Stimulated activated CD4-positive, alpha-beta T cell treated with anti-CD3 and anti-CD28 coated beads, Interleukin-15, amount 100 ng/mL, for 1 hour (primary cell): ENCODE measurements around the gene HIPK2.

Source experiments
- DNase-seq, 2 donors: peaks; one replicate each; pipeline ENCODE4 v3.0.0-alpha.2; 2020; ENCODE audit warnings: low read depth in 1 of 2, low spot score in 1 of 2

The HIPK2 gene

DNA sequence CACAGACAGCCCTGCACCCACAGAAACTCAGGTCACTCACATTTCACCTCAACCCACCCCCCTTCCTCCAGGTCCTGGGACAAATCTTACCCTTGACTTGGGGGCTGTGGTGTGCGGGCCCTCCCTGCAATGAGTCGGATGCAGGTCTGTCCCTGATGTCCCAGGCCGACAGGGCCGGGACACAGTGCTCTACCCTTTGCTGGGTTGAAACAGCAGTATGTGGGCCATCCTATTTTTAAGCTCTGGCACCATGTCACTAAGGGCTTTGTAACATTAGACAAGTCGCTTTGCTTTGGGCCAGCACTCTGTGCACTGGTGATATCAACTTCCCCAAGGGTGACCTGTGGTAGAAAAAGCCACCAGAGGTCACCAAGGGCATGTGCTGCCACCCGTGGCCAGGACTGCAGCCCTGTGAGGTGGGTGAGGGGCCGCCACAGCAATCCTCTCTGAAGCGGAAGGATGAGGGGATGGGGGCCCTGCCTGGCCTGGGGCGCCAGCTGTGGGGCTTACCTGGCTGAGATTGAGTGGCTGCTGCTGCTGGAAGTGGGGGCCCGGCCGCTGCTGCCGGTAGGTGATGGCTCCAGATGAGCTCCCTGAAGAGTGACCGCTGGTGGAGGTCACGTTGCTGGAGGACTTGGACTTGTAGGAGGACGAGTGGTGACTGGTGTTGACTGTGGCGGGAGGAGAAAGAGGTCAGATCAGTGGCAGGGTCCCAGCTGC lies 203.0 kb downstream of the HIPK2 start:
- no peak for DNase-seq

DNA sequence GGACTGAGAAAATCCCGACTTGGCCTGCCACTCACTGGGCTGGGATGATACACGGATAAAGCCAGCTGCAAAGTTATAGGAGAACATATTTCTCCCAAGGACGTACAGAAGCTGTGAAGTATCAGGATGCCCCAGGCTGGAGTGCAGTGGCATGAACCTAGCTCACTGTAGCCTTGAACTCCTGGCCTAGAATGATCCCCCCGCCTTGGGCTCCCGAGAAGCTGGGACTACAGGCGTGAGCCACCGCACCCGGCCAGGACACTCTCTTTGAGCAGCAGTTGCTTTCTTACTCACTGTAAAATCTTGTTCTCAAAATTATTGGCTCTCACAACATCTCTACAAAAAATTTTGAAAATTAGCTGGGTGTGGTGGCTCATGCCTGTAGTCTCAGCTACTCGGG lies 203.9 kb downstream of the HIPK2 start:
- no peak for DNase-seq

DNA sequence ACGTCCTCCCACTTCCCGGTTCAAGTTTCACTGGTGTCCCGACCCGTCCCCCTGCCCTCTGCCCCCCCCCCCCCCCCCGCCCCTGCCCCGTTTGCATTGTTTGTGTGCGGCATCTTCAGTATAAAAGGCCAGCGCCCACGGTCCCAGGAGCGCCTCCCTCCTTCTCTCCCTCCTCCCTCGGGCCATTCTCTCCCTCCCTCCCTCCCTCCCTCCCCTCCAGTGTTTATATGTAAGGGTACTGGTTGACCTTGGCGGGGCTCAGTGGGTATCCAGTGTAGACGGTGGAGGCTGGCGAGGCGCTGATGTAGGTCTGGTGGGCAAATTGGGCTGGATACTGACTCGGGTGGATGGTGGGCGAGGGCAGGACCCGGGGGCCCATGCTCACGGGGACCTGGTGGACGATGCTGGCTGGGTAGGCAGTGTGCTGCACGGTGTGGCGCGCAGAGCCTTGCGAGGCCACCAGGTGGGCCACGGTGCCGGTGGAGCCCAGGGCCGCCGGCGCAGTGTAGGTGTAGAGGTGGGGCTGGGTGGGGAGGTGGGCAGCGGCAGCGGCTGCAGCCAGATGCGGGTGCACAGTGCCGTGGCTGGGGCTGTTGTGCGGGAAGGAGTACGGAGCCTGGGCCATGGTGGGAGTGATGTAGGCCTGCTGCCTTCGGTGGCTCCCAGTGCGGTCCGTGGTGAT lies 205.0 kb downstream of the HIPK2 start:
- no peak for DNase-seq

DNA sequence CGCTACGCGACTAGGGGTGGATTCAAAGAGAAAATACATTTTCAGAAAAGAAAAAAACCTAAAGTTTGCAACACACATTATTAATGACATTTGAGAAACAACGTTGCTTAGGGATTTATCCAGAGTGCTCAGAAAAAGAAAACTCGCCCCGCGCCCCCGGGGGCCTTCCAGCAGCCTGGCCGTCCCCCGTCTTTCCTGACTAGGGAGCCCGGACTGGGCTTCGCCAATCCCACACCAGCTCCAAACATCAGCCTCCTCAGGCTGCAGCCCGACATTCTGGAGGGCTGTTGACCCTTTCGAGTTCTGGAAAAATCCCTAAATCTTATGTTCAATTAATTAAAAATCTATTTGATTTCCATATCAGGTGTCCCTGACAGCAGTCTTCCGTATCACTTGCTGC lies 205.7 kb downstream of the HIPK2 start:
- DNase-seq: no peak

DNA sequence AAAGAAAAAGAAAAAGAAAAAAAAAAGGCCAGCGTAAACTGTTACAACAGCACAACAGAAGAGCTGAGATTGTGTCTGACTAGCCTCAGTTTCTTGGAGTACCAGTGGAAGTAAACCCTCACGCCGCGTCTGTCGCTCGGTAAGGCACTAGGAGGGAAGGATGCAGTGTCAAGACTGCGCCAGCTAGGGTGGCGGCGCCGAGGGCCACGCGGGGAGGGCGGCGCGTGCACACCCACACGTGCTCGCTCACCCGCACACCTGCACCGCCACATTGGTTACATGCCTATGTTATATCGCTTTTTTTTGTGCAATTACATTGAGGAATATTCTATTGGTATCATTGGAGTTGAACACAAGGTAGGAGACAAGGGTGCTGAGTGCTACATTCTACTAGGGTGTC lies 206.1 kb downstream of the HIPK2 start:
- DNase-seq: no peak

DNA sequence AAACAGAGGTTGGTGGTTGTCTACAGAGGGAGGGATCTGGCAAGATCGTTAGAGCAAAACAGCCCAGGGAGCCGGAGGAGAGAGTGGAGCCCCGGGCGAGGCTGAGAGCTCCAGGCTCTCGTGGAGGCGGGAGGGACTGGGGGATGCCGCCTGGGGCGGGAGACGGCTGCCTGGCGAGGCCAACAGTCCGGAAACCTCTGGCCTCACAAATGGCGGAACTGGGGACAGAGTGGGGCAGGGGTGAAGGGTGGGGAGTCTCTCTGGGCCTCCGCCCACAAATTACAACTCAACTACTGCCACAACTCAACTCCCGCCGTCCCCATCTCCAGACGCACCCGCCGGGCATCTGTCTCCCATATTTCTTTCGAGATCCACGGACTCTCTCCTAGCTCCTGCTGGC lies 206.6 kb downstream of the HIPK2 start:
- no peak for DNase-seq

DNA sequence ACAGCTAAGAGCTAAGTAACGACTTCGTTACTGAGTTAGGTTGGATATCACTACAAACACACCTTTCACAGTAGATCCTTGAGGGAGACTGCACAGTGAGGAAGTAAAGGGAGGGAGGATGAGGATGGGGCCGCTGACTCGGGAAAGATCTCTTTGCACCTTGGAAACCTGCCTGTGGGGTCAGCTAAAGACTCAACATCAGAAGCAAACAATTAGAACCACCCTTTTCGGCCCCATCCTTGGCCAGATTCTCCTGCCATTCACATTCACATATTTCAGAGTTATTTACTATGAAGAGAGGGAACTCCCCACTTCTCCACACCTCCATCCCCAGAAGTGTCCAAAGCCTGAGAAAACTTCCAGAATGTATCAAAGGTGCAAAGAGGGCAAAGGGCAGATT lies 207.2 kb downstream of the HIPK2 start:
- DNase-seq: no peak

DNA sequence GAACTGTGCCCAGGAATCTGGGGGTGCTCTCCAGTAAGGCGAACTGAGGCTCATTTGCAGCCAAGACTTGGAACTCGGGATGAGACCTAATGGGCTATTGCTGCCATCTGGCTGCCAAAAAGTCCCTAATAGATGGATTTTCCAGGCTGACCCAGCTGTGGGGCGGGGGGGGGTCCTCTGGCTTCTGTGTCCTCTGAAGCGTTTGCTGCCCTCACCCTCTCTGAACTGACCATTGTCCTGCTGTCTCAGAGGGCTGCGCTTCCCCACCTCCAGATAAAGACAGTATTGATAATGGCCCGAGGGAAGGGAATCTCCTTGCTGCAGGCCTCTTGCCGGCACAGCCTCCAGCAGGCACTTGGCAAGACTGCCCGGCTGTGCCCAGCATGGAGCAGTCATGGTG lies 207.7 kb downstream of the HIPK2 start:
- no peak for DNase-seq

DNA sequence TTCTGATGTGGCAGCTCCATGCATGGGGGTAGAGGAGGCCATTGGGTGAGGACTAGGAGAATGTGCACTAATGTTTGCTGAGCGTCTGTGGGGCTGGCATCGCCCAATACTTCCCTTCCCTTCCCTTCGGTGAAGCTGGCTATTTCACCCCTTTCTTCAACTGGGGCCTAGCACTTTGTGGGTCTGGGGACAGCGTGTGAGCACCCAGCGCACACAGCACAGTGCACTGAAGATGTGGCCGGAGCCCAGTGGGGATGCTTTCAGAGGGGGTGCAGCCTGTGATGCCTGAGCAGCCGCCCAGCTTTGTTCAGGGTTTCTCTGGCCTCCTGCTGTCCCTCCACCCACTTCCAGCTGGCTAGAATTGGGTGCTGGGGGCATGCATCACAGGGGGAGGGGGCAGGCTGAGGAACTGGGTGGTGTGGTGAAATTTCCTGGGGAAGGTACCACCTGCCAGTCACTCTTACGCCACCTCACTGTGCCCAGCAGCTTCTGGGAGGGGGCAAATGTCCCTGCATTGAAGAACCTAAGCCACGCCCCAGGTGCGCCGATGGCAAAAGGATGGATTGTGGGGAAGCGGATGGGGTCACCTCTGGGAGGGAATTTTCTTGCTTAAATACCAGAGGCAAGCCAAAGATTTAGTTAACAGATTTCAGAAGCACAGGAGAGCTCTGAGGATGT lies 208.8 kb downstream of the HIPK2 start:
- no peak for DNase-seq

DNA sequence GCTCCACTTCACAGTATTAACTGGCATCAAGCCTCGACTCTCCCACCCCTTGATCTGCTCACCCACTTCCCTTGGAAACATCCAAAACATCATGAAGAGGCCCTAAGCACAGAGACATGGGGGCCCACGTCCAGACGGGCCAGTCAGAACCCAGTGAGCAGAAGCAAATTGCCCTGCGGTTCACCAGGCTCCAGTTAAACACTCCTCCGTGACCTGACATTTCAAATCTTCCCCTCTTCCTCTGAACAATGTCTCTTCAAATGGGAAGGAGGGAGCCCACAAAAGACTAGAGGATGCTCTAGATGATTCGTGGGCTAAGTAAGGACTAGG lies 209.5 kb downstream of the HIPK2 start:
- DNase-seq: no peak

DNA sequence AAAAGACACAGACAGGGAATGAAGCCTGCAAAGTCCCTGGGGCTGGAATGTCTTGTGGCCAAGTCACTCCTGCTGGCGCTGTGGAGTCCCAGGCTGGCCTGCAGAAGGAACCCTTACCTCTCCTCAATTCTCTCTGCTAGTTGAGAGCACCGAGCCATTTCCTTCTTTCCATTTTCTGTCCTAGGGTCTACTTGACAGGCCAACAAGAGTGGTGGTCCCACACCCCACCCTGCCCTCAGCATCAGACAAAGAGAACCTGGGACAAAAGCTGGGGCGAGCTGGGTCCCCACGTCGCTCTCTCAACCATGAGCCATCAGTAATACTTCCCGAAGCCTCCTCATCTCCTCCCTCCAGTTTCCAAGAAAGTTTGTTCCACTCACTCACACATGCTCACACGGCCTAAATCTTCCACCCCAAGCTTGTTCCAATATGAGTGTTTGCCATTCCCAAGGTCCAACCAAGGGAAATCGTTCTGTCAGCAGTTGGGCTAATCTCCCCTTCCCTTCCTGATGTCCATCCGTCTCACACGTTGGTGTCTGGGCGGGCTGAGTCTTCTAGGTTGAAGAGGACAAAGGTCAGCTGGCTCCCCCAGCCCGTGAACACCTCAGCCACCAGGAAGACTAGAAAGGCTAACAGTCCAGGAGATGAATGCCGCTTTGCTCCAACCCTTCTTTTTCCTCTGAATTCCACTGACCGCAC lies 210.0 kb downstream of the HIPK2 start:
- no peak for DNase-seq

DNA sequence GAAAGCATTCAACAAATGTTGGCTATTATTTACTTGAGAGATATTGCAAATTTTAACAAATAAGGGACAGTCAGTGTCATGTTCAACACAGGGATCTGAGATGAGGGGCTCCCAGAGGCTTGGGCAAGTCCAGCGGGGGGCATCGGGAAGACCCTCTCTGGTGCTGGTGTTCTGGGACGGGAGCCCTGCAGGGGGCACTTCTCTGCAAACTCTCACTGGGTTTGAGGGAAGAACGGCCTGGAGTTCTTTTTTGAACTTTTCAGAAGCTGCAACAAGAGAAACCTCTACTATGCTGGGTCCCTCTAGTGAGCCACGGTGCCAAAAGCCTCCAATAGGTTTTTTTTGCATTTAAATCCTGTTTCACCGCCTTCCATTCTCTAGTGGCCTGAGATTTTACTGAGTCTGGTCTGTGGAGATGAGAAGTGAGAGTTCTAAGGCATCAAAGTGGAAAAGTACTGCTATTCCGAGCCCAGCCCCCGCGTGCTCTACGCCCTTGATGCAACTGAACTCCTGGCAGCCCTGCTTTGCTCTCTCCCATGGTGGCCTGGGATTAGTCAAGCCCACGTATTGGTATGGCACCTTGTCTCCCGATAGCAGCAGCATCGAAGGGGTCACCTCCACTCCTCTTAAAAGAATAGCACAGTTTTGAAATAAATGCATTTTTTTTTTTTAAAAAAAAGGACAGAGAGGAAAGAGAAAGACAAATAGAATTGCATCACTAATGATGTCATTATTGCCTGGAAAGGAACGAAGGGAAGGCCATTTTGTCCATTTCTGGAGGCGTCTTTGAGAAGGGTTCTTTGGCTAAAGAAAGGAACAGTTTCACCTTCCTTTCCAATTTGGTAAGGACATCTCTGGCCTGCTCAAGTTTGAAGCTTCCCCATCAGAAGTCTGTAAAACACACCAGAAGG lies 210.8 kb downstream of the HIPK2 start:
- no peak for DNase-seq

DNA sequence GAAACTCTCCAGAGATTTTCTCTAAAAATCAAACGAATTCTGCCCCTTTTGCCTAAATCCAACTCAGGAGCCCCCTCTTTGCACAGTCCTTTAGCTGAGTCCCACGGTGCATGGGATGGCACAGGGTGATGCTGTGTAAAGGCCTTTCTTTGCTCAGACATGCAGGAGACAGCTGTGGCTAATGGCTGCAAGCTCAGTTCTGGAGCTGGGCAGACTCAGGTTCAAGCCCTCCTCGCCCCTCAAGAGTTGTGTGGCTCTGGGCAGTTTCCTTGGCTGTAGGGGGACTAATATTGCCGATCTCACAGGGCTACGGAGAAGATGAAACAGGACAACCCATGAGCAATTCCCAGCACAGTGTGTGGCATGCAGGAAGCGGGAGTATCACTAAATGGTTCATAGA lies 211.7 kb downstream of the HIPK2 start:
- DNase-seq: no peak

DNA sequence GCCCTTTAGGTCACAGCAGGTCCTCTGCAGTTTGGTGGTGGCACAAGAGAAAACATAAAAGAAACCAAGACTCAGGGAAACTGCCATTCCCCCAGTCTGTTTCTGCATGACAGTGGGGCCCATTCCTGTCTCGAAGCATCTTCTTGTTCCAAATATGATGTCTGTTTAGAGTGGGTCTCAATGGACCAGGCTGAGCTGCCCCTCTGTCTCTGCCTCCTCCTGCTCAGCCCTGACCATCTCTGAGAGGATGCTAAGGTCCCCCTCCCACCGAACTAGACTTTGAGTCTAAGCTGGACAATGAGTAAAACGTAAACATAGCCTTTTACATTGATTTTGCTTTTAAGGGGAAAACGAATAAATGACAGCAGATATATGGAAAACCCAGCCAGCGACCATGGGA lies 213.9 kb downstream of the HIPK2 start:
- no peak for DNase-seq

DNA sequence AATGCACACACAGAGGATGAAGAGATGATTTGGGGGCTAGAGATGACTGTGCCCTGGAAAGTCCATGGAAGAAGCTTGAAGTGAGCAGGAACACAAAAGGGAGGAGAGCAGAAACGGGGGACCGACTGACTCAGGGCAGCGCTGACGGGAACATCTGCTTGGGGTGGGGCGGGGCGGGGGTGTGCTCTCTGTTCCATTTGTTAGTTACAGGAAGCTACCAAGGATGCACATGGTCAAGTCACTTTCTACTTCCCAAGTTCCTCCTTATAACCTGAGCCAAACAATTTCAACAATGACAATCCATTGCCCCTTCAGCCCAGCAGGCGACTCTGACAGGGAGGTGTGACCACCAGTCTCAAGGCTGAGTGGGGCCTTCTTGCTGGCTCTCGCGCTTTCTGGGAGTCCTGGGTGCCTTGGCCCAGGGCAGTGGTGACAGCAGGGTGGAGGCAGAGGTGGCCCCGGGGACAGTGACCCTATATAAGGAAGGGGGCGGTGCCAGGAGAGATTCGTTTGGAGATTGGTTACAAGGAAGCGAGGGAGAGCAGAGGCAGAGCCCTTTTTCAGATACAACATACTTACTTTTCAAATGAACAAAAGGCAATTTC lies 214.7 kb downstream of the HIPK2 start:
- DNase-seq: no peak

DNA sequence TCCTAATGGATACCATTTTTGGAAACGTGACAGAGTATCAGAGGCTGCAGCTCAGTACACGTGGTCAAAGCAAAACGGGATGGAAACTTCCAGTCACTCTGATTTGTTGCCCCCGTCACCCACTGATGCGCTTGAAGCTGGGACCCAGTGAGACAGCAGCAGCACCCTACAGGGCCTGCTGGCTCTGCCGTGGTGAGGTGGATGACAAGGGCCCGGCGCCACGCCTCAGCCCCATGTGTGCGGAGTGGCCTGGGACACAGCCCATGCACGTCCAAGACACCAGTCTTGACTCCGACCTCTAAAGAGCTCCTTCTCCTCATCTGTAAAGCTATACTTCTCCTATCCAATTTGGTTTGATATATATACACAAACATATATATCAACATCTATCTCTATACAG lies 215.3 kb downstream of the HIPK2 start:
- no peak for DNase-seq

DNA sequence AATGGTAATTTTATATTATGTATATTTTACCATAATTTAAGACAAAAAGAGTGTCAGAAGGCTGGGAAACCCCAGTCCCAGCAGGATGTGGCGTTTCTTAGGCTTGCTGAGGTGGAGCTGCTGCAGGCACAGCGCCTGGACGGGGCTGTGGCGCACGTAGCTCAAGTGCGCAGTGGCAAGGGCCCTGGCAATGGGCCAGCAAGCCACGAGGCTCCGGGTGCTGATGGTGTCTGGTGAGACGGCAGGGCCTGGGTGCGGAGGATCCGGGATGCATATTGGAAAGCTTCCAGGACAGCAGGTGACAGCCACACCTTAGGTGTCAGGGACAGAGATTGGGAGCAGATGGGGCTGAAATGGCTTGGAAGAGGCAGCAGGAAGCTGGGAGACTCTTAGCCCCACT lies 217.1 kb downstream of the HIPK2 start:
- no peak for DNase-seq

DNA sequence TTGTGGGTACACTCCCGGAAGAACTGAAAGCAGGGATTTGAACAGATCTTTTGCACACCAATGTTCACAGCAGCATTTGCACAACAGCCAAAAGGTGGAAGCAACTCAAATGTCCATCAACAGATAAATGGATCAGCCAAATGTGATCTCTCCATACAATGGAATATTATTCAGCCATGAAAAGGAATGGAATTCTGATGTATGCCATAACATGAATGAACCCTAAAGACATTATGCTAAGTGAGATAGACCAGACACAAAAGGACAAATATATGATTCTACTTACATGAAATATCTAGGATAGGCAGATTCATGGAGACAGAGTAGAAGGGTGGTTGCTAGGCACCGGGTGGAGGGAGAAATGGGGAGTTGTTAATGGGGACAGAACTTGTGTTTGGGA lies 217.6 kb downstream of the HIPK2 start:
- DNase-seq: no peak

DNA sequence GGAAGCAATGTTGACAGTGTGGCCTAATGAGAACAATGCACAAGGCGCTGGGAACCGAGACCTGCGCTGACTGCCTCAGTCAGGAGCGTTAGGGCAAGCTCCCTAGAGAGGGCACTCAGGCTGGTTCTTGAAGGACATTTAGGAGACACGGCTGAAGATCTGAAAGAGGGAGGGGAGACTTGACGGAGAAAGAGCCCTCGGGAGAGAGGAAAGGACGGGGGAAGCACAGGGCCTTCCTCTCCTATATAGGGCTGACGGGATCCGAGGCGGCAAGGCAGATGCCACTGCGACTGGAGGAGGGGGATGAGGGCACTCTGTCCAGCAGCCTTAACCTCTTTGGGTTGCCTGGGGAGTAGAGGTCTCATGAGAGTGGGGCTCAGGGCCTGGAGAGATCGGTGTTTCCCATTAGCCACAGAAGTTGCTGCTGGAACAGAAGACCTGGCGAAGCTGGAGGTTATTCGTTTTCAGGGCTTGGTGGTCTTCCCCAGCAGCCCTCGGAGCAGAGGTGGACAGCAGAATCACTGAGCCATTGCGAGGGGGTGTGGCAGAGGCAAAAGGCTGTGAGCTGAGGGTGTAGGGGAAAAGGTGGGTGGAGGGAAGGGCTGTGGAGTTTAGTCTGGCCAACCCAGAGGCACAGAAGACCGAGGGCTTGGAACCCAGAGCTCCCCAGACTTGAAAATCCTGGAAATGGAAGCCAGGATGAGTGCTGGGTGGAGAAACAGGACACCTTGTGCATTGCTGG lies 218.3 kb downstream of the HIPK2 start:
- DNase-seq: no peak
